ENCODE results near the gene ZNF70. TPM values are rescaled to one million over a fixed set of nuclear protein-coding genes. Genes with fewer than 3 reads are reported as not detected.

ZNF70 gene
- total RNA-seq, 2 experiments from 2014 or later: 2.1 to 2.2 TPM

DNA sequence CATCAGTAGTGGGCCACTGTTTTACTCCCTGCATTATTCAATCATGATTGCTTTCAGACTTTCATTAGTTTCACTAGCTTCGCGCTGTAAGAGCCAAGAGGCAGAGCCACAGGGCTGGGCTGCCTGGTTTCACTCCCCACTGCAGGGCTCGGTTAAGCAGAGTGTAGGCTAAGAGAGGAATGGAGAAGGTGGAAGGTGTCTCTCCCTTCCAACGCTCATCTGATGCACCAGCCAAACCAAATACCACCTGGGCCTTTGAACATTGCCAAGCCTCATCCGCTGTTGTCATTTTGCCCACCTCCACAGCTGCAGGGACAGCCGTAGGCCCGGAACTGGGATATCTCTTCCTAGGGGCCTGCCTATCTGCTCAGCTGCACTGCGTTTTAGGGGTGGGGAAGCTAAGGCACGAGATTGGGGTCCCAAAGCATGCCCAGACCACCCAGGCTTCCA lies 35.4 kb upstream of the ZNF70 start:
- POLR2A ChIA-PET: interaction anchor here (0.9 to 2.9 kb wide), 8 partner anchors 11 to 225 kb away, joined by 3 to 18 read pairs (median 4); partner anchors contain the start of genes CABIN1, CHCHD10, MIF and SLC2A11
- peak; percentile 52 for DNase-seq

DNA sequence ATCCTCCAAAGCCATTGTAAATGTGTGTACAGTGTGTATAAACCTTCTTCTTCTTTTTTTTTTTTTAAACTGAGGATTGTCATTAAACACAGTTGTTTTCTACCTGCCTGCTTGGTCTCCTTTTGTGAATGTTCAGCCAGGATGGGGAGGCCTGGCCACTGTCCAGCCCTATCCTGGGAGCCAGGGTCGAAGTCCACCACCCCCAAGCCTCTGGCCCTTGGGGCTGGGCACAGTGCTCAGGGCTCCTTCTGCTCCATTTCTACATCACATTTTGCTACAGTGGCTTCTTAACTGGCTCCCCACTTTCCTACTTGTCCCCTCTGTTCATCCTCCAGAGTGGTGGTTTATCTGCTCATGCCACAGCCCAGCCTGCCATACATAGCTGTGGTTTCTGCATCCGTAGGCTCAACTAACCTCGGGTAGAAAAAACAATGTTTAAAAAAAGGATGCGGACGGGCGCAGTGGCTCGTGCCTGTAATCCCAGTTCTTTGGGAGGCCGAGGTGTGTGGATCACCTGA lies 33.4 kb upstream of the ZNF70 start:
- H3K36me3 Mint-ChIP-seq (ENCODE audit: low read depth): peaks cover 6% of the 10 kb centered on the region
- ChIA-PET POLR2A (no interaction called here), CTCF (interaction anchor here (1.8 kb wide), 1 partner anchor 73 kb away, joined by 4 read pairs; the partner anchor contains the start of gene SLC2A11)
- ATAC-seq (no peak), DNase-seq (peak; percentile 66)
- H3K27ac Mint-ChIP-seq: peak overlapping the region; percentile 84
- no peaks in the 10 kb centered on the region for H3K9me3 Mint-ChIP-seq (ENCODE audit: insufficient read depth)
- H3K4me3 Mint-ChIP-seq: peak overlapping the region; percentile 36
- peaks cover 42% of the 10 kb centered on the region for H3K4me1 Mint-ChIP-seq (ENCODE audit: low read depth)
- H3K27me3 Mint-ChIP-seq (ENCODE audit: low read depth): no peaks in the 10 kb centered on the region

More for the DNA sequence above, 35.4 kb upstream of the ZNF70 start:
- Mint-ChIP-seq H3K4me3 (peak overlapping the region; percentile 91), H3K4me1 (ENCODE audit: low read depth) (peaks cover 52% of the 10 kb centered on the region), H3K9me3 (ENCODE audit: insufficient read depth) (no peaks in the 10 kb centered on the region), H3K27ac (peak overlapping the region; percentile 96), H3K36me3 (ENCODE audit: low read depth) (peaks cover 14% of the 10 kb centered on the region), H3K27me3 (ENCODE audit: low read depth) (no peaks in the 10 kb centered on the region)
- CTCF ChIA-PET: interaction anchor here (1.1 to 1.8 kb wide), 5 partner anchors 16 to 71 kb away, joined by 4 to 8 read pairs (median 6); partner anchors contain the start of genes CHCHD10 and SLC2A11
- ATAC-seq: peak; percentile 20

DNA sequence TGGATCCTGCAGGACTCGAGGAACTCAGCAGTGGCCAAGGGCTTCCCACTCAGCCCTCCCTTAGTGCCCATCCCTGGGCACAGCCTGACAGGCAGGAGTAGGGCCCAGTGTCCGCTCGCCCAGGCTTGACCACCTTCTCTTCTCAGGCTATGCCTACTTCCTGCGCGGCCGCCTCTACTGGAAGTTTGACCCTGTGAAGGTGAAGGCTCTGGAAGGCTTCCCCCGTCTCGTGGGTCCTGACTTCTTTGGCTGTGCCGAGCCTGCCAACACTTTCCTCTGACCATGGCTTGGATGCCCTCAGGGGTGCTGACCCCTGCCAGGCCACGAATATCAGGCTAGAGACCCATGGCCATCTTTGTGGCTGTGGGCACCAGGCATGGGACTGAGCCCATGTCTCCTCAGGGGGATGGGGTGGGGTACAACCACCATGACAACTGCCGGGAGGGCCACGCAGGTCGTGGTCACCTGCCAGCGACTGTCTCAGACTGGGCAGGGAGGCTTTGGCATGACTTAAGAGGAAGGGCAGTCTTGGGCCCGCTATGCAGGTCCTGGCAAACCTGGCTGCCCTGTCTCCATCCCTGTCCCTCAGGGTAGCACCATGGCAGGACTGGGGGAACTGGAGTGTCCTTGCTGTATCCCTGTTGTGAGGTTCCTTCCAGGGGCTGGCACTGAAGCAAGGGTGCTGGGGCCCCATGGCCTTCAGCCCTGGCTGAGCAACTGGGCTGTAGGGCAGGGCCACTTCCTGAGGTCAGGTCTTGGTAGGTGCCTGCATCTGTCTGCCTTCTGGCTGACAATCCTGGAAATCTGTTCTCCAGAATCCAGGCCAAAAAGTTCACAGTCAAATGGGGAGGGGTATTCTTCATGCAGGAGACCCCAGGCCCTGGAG lies 32.6 kb upstream of the ZNF70 start:
- CTCF ChIA-PET: no interaction called here
- peak overlapping the region; percentile 84 for H3K27ac Mint-ChIP-seq
- peak overlapping the region; percentile 36 for H3K4me3 Mint-ChIP-seq
- no peaks in the 10 kb centered on the region for H3K27me3 Mint-ChIP-seq (ENCODE audit: low read depth)
- peaks cover 2% of the 10 kb centered on the region for H3K36me3 Mint-ChIP-seq (ENCODE audit: low read depth)
- ATAC-seq (no peak), DNase-seq (no peak)
- POLR2A ChIA-PET: no interaction called here
- no peaks in the 10 kb centered on the region for H3K9me3 Mint-ChIP-seq (ENCODE audit: insufficient read depth)
- peaks cover 36% of the 10 kb centered on the region for H3K4me1 Mint-ChIP-seq (ENCODE audit: low read depth)

DNA sequence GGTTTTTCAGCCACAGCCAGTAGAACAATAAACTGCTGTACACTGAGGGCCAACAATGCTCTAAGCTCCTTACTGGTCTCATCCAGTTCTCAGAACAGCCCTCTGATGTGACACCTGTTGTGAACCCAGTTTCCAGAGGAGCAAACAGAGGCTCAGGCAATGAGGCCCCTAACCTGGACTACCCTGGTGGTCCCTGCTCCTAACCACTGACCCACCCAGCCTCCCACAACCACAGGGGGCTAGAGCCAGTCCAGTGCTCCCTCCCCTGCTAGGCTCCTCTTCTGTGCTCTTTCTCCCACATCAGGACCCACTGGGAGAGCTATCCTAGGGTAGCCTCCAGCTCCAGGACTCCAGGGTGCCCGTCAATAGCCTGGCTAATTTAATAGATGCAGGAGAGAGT lies 31.8 kb upstream of the ZNF70 start:
- H3K27ac Mint-ChIP-seq: peak overlapping the region; percentile 20
- no peaks in the 10 kb centered on the region for H3K36me3 Mint-ChIP-seq (ENCODE audit: low read depth)
- ATAC-seq (no peak), DNase-seq (no peak)
- H3K9me3 Mint-ChIP-seq (ENCODE audit: insufficient read depth): no peaks in the 10 kb centered on the region
- no peaks in the 10 kb centered on the region for H3K27me3 Mint-ChIP-seq (ENCODE audit: low read depth)
- CTCF ChIA-PET: no interaction called here
- no peak overlapping the region for H3K4me3 Mint-ChIP-seq
- H3K4me1 Mint-ChIP-seq (ENCODE audit: low read depth): peaks cover 29% of the 10 kb centered on the region
- POLR2A ChIA-PET: no interaction called here

DNA sequence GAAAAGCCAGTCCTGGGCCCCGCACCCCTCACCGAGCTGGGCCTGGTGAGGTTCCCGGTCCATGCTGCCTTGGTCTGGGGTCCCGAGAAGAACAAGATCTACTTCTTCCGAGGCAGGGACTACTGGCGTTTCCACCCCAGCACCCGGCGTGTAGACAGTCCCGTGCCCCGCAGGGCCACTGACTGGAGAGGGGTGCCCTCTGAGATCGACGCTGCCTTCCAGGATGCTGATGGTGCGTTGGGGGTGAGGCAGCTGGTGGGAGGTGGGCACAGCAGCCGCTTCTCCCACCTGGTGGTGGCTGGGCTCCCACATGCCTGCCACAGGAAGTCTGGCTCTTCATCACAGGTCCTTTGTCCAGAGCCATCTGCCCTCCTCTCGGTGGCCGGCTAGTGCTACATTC lies 31.3 kb upstream of the ZNF70 start:
- H3K4me1 Mint-ChIP-seq (ENCODE audit: low read depth): peaks cover 26% of the 10 kb centered on the region
- peak overlapping the region; percentile 20 for H3K27ac Mint-ChIP-seq
- H3K27me3 Mint-ChIP-seq (ENCODE audit: low read depth): no peaks in the 10 kb centered on the region
- no peak overlapping the region for H3K4me3 Mint-ChIP-seq
- no peak for DNase-seq
- ATAC-seq: no peak
- CTCF ChIA-PET: no interaction called here
- POLR2A ChIA-PET: no interaction called here
- H3K36me3 Mint-ChIP-seq (ENCODE audit: low read depth): no peaks in the 10 kb centered on the region
- H3K9me3 Mint-ChIP-seq (ENCODE audit: insufficient read depth): no peaks in the 10 kb centered on the region

DNA sequence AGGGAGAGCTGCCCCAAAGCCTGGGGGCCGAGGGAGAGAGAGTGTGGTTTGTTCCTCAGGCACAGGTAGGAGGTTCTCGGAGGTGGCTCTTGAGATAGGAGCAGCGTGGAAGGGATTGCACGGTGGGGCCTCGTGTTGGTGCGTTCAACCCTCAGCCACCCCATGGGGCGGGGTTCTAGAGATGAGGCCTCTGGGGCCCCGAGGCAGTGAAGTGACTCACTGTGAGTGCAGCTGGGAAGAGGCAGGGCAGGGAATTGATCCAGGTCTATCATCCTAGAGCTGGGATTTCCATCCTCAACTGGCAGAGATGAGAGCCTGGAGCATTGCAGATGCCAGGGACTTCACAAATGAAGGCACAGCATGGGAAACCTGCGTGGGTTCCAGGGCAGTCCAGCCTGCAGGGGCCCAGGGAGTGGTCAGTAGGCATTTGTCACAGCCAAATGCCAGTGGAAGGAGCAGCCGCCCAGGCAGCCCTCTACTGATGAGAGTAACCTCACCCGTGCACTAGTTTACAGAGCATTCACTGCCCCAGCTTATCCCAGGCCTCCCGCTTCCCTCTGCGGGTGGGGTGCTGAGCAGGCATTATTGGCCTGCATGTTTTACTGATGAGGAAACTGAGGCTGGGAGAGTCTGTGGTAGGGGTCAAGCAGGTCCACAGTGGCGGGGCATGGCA lies 30.7 kb upstream of the ZNF70 start:
- POLR2A ChIA-PET: no interaction called here
- H3K27me3 Mint-ChIP-seq (ENCODE audit: low read depth): no peaks in the 10 kb centered on the region
- DNase-seq (no peak), ATAC-seq (no peak)
- H3K4me3 Mint-ChIP-seq: no peak overlapping the region
- H3K36me3 Mint-ChIP-seq (ENCODE audit: low read depth): no peaks in the 10 kb centered on the region
- CTCF ChIA-PET: interaction anchor here (1.5 kb wide), 1 partner anchor 11 kb away, joined by 3 read pairs; no protein-coding TSS in a partner anchor
- no peak overlapping the region for H3K27ac Mint-ChIP-seq
- peaks cover 26% of the 10 kb centered on the region for H3K4me1 Mint-ChIP-seq (ENCODE audit: low read depth)
- no peaks in the 10 kb centered on the region for H3K9me3 Mint-ChIP-seq (ENCODE audit: insufficient read depth)

DNA sequence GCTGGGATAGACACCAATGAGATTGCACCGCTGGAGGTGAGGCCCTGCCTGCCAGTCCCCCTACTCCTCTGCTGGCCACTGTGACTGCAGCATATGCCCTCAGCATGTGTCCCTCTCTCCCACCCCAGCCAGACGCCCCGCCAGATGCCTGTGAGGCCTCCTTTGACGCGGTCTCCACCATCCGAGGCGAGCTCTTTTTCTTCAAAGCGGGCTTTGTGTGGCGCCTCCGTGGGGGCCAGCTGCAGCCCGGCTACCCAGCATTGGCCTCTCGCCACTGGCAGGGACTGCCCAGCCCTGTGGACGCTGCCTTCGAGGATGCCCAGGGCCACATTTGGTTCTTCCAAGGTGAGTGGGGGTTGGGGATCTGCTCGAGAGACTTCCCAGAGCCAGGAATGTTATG lies 30.2 kb upstream of the ZNF70 start:
- POLR2A ChIA-PET: no interaction called here

DNA sequence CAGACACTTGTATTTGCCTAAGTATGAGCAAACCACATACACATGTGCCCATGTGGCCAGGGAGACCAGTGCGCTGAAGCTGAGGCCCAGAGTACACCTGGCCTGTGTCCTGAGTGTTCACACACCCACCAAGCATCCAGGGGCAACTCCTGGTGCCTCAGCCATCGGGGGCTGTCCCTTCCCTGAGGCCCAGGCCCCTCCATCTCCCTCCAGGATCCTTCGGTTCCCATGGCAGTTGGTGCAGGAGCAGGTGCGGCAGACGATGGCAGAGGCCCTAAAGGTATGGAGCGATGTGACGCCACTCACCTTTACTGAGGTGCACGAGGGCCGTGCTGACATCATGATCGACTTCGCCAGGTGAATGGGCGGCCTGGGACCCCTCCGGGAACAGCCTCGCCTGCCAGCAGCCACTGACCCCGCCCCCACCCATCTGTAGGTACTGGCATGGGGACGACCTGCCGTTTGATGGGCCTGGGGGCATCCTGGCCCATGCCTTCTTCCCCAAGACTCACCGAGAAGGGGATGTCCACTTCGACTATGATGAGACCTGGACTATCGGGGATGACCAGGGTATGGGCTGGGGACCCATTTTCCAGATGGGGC lies 29.3 kb upstream of the ZNF70 start:
- H3K27me3 Mint-ChIP-seq (ENCODE audit: low read depth): no peaks in the 10 kb centered on the region
- H3K4me1 Mint-ChIP-seq (ENCODE audit: low read depth): peaks cover 14% of the 10 kb centered on the region
- no peak for ATAC-seq
- ChIA-PET CTCF (interaction anchor here (1.5 kb wide), 1 partner anchor 10 kb away, joined by 3 read pairs; no protein-coding TSS in a partner anchor), POLR2A (no interaction called here)
- no peak overlapping the region for H3K27ac Mint-ChIP-seq
- H3K36me3 Mint-ChIP-seq (ENCODE audit: low read depth): no peaks in the 10 kb centered on the region
- H3K9me3 Mint-ChIP-seq (ENCODE audit: insufficient read depth): no peaks in the 10 kb centered on the region
- no peak for DNase-seq
- H3K4me3 Mint-ChIP-seq: no peak overlapping the region

More for the DNA sequence above, 30.2 kb upstream of the ZNF70 start:
- Mint-ChIP-seq H3K36me3 (ENCODE audit: low read depth) (no peaks in the 10 kb centered on the region), H3K27ac (no peak overlapping the region), H3K4me3 (no peak overlapping the region), H3K9me3 (ENCODE audit: insufficient read depth) (no peaks in the 10 kb centered on the region), H3K4me1 (ENCODE audit: low read depth) (peaks cover 20% of the 10 kb centered on the region), H3K27me3 (ENCODE audit: low read depth) (no peaks in the 10 kb centered on the region)
- DNase-seq (no peak), ATAC-seq (no peak)
- CTCF ChIA-PET: interaction anchor here (1.5 kb wide), 1 partner anchor 11 kb away, joined by 3 read pairs; no protein-coding TSS in a partner anchor

DNA sequence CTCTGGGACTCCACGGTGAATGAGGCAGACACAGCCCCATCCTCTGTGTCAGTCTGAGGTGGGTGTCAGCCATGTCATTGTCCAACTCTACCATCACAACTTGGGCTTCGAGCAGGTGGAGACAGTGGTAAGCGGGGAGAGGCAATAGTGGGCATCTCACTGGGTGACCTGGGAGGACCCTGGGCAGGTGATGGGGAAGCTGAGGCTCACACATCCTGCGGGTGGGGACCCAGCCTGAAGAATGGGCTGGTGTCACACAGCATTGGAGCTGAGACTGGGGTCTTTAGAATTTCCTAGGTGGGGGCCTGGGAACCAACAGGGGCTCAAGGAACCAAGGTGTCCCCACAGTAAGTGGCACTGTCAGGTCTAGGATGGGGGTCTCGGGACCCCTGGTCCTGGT lies 28.8 kb upstream of the ZNF70 start:
- ChIA-PET POLR2A (no interaction called here), CTCF (no interaction called here)
- ATAC-seq (no peak), DNase-seq (no peak)
- H3K4me3 Mint-ChIP-seq: no peak overlapping the region
- H3K27me3 Mint-ChIP-seq (ENCODE audit: low read depth): no peaks in the 10 kb centered on the region
- H3K36me3 Mint-ChIP-seq (ENCODE audit: low read depth): no peaks in the 10 kb centered on the region
- H3K9me3 Mint-ChIP-seq (ENCODE audit: insufficient read depth): no peaks in the 10 kb centered on the region
- H3K4me1 Mint-ChIP-seq (ENCODE audit: low read depth): peaks cover 14% of the 10 kb centered on the region
- no peak overlapping the region for H3K27ac Mint-ChIP-seq

DNA sequence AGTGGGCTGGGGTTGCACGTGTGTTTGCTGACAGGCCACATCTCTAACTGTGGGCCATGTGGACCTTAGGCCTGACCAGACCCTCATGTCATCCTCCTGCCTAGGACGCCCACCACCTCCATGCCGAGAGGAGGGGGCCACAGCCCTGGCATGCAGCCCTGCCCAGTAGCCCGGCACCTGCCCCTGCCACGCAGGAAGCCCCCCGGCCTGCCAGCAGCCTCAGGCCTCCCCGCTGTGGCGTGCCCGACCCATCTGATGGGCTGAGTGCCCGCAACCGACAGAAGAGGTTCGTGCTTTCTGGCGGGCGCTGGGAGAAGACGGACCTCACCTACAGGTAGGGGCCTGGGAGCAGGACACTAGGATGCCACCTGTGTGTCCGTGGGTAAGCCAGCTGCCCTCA lies 28.2 kb upstream of the ZNF70 start:
- peaks cover 8% of the 10 kb centered on the region for H3K4me1 Mint-ChIP-seq (ENCODE audit: low read depth)
- H3K36me3 Mint-ChIP-seq (ENCODE audit: low read depth): no peaks in the 10 kb centered on the region
- DNase-seq (no peak), ATAC-seq (no peak)
- CTCF ChIA-PET: no interaction called here
- H3K9me3 Mint-ChIP-seq (ENCODE audit: insufficient read depth): no peaks in the 10 kb centered on the region
- H3K27ac Mint-ChIP-seq: no peak overlapping the region
- H3K4me3 Mint-ChIP-seq: no peak overlapping the region
- POLR2A ChIA-PET: no interaction called here
- H3K27me3 Mint-ChIP-seq (ENCODE audit: low read depth): no peaks in the 10 kb centered on the region

DNA sequence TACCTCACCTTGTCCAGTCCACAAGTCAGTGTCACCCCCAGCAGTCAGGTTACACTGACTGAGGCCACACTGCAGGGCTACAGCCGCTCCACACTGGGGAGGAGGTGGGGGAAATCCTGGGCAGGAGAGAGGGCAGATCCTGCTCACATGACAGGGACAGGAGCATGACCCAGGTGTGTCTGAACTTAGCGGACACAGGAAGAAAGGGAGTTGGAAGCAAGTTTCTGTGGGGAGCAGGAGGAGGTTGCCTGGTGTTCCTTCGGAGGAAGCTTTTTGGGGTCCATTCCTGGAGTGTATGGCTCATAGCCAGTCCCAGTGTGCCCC lies 27.6 kb upstream of the ZNF70 start:
- POLR2A ChIA-PET: interaction anchor here (1.9 kb wide), 1 partner anchor 11 kb away, joined by 4 read pairs; the partner anchor contains the start of gene CHCHD10

More for the DNA sequence above, 27.6 kb upstream of the ZNF70 start:
- H3K4me3 Mint-ChIP-seq: no peak overlapping the region
- peaks cover 2% of the 10 kb centered on the region for H3K27me3 Mint-ChIP-seq (ENCODE audit: low read depth)
- peaks cover 2% of the 10 kb centered on the region for H3K4me1 Mint-ChIP-seq (ENCODE audit: low read depth)
- no peak for DNase-seq
- no peaks in the 10 kb centered on the region for H3K36me3 Mint-ChIP-seq (ENCODE audit: low read depth)
- CTCF ChIA-PET: no interaction called here
- no peak for ATAC-seq
- no peak overlapping the region for H3K27ac Mint-ChIP-seq
- H3K9me3 Mint-ChIP-seq (ENCODE audit: insufficient read depth): no peaks in the 10 kb centered on the region
